ENCODE data around the gene TSPY1.
"Not testable (repeated sequence)": the region's sequence is repeated elsewhere in the genome, so short reads cannot be mapped to it uniquely, and the experiment has no call there.

Gene TSPY1, protein sequence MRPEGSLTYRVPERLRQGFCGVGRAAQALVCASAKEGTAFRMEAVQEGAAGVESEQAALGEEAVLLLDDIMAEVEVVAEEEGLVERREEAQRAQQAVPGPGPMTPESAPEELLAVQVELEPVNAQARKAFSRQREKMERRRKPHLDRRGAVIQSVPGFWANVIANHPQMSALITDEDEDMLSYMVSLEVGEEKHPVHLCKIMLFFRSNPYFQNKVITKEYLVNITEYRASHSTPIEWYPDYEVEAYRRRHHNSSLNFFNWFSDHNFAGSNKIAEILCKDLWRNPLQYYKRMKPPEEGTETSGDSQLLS

DNA sequence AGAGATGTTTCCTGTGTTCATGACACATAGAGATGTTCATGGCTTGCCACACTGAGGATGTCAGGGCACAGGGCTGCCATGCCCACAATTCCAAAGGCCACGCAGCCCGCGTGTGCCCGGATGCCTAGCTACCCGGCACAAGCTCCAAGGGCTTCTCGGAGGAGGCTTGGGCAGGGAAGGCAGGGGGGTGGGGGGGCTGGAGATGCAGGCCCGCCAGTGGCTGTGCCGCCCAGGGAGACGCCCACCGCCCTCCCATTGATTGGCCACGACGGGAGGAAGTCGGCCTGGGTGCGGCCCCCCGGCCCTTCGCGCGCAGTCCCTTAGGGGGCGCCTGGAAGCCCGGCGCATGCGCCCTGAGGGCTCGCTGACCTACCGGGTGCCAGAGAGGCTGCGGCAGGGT, at the start of gene TSPY1:
TSPY1 (plus strand) TSS at position 301 of the 400 bp plus-strand sequence; CDS start at position 347, 46 bp downstream.
- not testable (repeated sequence) for DNase-seq

DNA sequence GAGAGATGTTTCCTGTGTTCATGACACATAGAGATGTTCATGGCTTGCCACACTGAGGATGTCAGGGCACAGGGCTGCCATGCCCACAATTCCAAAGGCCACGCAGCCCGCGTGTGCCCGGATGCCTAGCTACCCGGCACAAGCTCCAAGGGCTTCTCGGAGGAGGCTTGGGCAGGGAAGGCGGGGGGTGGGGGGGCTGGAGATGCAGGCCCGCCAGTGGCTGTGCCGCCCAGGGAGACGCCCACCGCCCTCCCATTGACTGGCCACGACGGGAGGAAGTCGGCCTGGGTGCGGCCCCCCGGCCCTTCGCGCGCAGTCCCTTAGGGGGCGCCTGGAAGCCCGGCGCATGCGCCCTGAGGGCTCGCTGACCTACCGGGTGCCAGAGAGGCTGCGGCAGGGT, 20.2 kb downstream of the TSPY1 start, which contains the start of gene TSPY9:
TSPY9 (plus strand) TSS at position 301 of the 400 bp plus-strand sequence; CDS start at position 347, 46 bp downstream.
- not testable (repeated sequence) for DNase-seq

DNA sequence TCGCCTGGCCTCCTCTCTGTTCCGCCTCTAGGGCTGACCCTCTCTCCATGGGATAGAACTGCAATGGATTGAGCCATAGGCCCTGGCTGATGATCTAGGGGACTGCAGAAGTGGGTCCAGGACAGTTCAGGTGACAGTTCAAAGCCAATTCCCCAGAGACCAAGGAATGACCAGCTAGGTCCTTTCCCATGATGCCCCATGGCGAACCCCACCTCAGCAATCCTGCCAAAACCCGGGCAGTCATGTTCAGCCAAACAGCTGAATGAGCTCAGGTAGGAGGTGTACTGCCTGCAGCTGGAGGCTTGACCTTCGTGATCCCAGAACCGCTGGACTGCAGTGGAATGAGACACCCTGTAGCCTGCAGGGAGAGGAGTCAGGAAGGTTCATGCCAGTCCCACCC, 37.6 kb downstream of the TSPY1 start:
- not testable (repeated sequence) for DNase-seq

DNA sequence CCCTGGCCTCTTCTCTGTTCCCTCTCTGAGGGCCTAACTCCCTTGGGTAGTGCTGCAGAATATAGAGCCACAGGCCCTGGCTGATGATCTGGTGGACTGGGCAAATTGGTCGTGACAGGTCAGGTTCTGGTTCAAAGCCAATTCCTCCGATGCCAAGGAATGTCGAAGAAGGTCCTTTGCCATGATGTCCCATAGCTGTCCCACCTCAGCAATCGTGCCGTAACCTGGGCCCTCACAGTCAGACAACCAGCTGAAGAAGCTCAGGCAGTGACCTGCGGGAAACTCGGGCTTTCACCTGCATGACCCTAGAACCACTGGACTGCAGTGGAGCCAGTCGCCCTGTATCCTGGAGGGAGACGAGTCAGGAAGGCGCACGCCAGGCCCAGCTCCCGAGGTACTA, 49.5 kb downstream of the TSPY1 start:
- not testable (repeated sequence) for DNase-seq
